GM21786 (cell line): ENCODE results near the gene DDX52.
"Not testable (repeated sequence)": the region's sequence is repeated elsewhere in the genome, so short reads cannot be mapped to it uniquely, and the experiment has no call there.

Source experiments
- ATAC-seq: cut with Tn5 transposase; IDR thresholded peaks from one replicate; pipeline ENCODE4 v1.9.1; 2021; ENCODE audit not compliant: unreplicated experiment

Gene DDX52

DNA sequence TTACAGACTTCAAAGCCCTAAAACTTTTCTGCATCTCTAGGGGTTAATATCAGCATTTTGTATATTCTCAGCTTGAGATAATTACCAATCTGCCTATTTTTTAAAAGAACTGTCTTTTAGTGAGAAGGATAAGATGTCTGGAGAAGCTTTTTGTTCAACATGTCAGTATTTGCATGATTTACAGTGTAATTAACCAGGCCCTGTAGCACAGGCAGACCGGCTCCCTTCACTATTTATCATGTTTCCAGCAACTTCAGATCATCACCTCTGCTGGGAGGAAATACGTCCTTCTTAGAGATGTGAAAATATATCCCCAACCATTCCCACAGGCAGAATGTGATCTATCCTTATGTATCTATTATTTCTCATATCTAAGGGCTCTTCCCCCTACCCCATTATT, 8.6 kb upstream of the DDX52 start:
- ATAC-seq, result no peak

DNA sequence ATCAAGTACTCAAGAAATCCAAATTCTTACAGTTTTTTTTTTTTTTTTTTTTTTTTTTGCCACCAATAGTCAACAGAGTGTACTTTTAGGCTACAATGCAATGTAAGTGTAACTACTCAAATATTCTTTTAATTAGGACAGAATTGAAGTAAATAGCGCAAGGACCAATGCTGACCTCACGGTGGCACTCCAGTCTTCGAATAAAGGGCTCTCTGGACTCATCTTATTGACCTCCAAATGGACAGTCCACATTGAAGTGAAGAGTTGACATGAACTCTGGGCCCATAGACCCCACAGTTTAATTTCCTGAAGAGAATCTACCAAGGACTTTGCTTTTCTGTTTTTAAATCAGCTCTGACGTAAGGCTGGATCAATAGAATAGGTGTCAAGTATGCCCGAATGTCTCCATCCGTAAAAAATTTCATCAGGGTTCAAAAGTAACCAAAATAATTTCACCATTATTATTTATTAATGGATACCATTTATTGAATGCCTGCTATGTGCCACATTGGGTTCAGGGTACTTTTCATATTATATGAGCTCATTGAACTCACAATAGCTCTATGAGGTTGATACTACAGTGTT, 7.3 kb upstream of the DDX52 start:
- no peak for ATAC-seq

DNA sequence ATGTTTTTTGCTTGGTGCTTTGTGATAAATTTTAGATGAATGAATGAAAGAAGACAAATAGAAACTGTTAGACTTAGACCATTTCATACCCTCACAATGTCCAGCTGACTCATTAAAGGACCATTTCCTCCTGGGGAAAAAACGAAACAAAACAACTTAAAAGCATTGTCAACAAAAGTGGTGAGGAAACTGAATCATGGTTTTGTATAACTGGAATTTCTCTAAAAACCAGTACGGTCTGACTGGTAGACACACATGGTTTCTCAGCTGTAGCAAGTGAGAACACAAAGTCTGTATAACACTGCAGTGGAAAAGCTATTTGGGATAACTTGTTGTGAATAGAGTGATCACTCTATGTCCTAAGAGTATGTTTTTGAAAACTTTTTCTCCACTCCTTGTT, 5.3 kb upstream of the DDX52 start:
- ATAC-seq, result no peak

DNA sequence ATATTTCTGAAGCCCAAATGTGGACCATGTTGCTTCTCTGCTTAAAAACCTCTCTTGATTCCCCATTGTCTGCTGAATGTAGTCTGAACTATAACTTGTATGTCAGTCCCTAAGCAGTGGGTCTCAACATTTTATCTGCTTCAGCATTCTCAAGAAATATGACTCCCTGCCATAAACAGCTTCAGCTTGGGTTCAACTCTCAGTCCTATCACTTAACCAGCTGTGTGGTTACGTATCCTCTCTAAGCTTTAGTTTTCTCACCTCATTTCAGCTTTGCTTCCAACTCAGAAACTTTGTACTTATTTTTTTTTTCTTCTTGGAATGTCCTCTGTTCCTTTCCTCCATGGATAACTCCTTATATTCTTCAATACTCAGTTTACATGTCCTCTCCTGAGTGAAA, 4.6 kb upstream of the DDX52 start:
- no peak for ATAC-seq

DNA sequence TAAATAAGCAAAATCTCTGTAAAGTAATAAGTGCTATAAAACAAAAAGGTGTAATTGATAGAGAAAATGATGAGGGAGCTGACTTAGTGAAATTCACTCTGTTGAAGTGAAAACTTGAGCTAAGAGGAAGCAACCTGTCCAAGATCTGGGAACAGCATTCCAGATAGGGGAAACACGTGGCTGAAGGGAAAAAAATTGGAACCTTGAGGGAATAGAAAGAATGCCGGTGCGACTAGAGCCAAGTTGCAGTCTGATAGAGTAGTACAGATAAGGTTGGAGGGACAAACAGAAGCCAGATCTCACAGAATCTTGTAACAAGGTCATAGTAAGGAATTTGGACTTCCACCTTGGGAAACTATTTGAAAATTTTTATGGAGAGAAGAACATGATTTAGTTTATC, 623 bp upstream of the DDX52 start:
- no peak for ATAC-seq

DNA sequence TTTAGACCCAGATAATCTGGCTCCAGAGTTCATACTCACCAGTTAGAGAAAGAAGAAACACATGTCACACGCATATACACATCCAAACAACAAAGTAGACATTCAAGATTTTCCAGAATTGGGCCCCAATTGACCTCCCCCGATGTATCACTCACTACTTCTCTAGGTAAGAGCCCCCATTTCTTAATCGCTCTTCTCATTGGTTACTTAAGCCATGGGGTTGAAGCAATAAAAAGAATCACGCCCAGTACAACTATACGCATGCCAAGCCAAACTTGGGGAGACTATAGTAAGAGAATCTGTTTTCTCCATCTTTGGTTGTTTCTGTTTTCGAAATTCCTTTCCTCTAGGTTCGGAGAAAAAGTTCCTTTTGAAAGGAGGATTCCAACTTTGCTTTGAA, 565 bp downstream of the DDX52 start:
- peak; percentile 9 for ATAC-seq

DNA sequence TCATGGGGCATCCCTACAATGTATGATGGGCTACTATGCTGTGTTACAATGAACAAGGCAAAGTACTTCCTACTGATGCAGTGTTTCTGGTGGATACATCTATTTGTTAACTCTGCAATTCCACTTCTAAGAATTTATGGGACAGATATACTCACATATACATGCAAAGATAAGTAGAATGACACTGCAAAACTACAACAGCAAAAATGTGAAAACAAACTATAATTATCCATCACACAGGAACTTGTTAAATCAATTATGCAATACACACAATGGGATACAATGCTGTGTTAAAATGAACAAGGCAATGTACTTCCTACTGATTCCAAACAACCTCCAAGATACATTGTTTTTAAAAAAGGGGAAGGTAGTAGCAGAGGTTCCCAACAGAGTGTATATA, 3.2 kb downstream of the DDX52 start:
- ATAC-seq, result no peak

DNA sequence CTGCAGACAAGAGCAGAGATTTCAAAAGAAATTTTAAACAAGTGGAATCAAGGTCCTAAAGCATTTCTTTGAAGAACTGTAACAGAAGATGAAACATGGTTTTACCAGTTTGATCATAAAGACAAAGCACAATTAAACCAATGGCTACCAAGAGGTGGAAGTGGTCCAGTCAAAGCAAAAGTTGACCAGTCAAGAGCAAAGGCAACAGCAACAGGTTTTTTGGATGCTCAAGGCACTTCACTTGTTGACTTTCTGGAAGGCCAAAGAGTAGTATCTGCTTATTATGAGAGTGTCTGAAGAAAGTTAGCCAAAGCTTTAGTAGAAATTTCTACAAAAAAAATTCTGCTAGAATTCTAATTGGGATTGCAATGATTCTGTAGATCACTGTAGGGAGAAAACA, 5.3 kb downstream of the DDX52 start:
- no peak for ATAC-seq

DNA sequence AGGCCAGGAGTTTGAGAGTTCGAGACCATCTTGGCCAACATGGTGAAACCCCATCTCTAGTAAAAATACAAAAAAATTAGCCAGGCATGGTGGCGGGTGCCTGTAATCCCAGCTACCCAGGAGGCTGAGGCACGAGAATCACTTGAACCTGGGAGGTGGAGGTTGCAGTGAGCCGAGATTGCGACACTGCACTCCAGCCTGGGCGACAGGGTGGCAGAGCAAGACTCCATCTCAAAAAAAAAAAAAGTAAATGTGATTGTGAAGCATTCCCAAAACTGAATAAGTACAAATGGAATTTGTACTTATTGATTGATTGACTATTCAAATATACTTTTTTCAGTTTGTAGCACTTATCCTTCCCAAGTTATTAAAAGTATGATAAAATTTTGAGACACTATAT, 26.8 kb downstream of the DDX52 start:
- ATAC-seq, result not testable (repeated sequence)

DNA sequence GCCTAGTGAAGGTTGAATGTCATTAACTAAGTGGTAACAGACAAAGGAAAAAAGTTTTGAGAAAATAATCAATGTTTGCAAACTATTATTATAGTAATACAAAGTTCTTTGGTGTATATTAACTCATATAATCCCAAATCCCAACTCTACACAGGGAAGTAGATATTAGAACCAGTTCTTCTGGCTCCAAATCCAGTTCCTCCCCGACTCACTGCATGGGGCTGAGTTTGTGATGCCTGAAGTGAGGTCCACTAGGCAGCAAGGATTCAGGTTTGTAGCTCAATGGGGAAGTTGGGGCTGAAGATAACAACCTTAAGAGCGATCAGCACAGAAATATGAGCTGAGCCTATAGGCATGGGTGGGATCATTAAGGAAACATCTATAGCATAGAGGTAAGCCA, 28.4 kb downstream of the DDX52 start:
- ATAC-seq, result no peak

DNA sequence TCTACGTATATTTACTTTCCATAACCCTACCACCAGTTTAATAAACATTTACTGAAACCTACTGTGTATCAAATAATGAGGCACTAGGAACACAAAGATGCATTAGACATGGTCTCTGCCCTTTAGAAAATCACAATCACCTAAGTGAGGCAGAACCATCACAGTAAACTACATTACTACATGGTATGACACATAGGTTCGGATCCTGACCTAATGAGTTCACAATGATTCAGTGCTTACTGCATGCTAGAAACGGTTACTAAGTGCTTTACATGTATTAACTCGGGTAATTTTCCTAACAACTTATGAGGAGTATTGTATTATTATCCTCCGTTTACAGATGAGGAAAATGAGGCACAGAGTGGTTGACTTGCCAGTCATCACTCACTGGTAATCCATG, 28.9 kb downstream of the DDX52 start:
- ATAC-seq, result no peak

DNA sequence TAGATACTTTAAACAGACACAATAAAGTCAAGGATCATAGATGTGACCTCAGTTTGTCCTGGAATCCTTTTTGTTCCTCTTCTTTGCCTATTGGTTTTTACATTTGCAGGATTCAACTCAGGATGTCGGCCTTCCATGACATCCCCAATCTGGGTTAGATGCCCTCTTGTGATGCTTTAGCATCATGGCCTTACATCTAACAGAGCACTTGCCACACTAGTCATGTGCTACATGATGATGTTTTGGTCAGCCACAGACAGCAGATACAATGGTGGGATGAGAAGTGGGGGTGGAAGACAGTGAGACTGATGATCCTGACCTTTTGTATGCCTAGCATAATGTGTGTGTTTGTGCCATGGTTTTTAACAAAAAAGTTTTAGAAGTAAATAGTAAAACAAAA, 32.3 kb downstream of the DDX52 start:
- no peak for ATAC-seq

DNA sequence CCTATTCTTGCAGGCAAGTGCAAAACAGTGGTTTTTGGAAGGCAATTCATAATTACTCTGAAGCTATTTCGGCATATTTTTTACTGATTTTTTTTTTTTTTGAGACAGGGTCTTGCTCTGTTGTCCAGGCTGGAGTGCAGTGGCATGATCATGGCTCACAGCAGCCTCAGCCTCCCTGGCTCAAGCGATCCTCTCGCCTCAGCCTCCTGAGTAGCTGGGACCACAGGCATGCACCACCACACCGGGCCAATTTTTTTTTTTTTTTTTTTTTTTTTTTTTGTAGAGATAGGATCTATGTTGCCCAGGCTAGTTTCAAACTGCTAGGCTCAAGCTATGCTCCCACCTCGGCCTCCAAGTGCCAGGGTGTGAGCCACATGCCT, 33.2 kb downstream of the DDX52 start:
- ATAC-seq, result not testable (repeated sequence)

DNA sequence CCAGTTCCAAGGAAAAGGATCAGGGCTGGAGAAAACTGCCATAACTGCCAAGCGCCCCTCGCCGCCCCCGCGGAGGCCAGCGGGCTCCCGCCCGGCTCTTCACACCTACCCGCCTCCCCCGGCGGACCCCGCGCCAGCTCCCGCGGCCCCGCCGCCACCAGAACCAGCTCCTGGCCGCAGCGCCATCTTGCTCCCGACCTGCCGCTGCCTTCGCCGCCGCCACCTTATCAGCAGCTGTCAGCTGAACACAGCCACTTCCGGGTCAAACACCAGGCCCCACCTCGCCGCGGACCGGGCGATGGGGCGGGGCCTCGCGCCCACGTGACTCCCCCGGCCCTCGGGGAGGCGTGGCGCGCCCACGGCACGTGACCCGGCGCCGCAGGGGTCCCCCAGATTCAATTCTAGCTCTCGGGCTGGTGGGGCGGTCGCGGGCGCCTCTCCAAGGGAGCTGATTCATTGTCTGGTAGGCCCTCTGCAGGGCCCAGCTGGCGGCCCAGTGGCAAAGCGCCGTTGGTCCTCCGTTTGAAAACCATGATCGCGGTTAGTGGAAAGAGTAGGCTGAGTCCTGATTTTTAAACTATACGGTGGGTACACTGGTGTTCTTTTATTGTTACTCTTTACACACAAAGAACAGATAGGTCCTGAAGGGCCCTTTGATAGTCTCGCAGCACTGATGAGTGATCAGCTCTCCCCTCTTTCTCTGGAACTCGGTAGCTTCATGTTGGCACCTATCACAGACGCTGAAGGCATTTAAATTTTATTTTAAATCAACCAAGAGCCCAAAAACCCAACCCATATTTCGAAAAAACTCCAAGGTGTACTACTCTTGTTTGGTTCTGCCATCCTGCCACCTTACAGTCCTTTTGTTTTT, 33.8 kb downstream of the DDX52 start, which contains the start of gene SYNRG:
TSS of gene SYNRG (minus strand) at position 249 of the 871 bp plus-strand sequence. CDS start at position 186, 63 bp downstream.
- peak; percentile 79 for ATAC-seq

DNA sequence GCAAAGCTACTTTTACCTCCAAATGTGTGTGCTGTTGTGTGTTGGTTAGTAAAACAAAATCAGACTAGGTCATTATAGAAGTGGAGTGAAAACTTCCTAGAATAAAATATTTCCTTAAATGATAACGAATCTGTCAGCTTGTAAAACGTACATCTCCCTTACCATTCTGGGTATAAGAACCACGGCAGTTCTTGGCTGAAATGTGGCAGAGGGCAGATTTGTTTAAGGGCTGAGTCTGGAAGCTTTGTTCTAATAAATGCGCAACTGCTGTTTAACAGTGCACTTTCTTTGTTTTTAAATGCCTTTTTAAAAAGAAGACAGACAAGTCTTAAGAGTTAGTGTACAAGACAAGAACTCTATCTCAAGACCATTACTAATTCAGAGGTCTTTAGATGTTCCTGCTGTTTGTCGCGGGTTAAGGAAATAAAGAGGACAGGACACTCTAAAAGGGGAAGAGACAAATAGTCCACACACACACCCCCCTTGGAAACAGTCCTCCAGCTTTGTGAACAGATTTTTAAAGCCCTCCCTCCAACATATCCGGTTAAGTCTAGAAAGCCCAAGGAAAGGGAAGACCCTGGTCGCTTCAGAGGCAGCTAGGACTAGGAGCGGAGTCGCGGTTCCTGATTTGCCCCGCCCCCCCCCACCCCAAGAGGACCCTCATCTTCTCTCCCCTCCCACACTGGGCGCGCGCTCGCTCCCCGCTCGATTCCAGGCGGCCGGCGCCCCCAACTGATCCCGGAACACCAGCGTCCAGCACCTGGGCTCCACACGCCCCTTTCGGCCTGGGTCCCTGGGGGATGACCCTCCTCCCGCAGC, 34.7 kb downstream of the DDX52 start:
- ATAC-seq, result no peak

DNA sequence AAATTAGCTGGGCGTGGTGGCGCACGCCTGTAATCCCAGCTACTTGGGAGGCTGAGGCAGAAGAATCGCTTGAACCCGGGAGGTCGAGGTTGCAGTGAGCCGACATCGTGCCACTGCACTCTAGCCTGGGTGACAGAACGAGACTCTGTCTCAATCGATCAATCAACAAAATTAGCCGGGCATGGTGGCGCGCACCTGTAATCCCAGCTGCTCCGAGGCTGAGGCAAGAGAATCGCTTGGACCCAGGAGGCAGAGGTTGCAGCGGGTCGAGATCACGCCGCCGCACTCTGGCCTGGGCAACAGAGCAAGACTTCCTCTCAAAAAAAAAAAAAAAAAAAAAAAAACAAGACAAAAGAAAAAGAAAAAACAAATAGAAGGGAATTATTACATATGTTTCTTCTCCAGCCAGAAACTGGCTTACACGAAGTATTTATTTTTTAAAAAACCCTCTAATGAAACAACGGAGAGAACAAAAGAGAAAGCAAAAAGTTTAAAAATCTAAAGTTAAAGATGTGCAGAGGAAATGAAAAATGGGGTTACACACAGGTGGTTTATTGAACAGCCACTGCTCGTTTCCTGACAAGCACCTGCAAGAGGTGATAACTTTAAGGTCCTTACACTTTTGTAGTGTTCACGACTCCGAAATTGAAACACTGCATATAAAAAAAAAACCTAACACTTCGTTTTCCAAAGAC, 35.5 kb downstream of the DDX52 start:
- no peak for ATAC-seq

DNA sequence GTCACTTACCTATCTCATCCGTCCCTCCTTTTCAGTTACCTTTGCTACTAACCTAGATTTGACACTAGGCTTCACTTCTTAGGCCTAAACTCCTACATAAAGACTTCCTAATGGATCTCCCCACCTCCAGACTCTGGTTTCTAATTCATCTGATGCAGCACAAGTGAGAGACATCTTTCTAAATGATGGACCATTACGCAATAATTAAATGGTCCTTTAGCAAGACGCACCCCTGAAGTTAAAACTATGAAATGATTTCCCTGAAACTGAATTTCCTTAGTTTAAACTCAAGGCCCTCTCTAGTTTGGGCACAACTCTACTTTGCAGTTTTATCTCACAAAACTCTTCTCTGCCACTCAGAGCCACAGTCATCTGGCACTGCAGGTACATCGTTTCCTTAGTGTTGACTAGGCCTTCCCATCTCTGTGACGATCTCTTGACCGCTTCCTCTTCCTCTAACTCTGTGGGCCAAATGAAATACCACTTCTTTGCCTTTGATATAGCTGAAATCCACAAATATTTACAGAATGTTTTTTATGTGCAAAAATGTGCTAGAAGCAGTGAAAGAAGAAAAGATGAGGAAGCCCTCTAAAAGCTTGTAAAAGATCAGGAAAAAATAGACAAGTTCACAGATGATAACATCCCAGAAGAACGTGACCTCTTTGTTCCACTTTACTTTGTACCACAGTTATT, 37.3 kb downstream of the DDX52 start:
- no peak for ATAC-seq

DNA sequence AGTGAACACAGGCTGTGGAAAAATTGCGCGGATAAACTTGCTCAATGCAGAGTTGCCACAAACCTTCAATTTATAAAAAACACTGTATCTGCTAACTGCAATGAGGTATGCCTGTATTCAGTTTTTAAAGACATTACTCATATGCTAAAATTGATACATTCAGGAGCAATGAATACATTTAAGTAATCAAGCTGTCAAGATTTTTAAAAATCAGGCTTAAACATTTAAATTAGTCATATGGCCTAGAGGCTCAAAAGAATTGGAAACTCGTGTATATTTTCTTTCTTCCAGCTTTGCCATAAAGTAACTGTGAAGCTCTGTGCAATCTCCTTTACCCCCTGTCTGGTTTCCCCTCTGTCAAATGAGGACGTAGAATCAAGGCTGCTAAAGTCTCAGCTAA, 38.2 kb downstream of the DDX52 start:
- ATAC-seq, result no peak

DNA sequence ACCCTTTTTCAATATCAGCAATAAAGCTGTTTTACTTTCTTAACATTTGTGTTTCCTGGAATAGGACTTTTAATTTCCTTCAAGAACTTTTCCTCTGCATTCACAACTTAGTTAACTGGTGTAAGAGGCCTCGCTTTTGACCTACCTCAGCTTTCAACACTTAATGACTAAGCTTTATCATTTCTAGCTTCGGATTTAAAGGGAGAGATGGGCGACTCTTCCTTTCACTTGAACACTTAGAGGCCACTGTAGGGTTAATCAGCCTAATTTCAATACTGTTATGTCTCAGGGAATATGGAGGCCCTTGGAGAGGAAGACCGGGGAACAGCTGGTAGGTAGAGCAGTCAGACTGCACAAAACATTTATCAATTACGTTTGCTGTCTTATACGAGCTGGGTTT, 38.7 kb downstream of the DDX52 start:
- no peak for ATAC-seq

DNA sequence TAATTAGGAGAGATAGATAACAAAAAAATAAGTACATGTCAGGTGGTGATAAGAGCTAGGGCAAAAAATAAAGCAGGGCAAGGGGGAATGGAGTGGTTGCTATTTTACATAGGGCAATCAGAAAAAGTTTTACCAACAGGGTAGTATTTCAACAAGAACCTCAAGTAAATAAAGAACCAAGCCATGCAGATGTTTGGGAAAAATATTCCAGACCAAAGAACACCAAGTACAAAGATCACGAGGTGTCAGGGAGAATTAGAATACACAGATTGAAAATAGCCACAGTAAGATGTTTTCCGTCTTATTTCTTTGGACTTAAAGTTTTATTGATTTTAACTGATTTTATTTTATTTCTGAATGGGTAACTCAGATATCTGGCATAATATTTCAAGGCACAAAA, 45.1 kb downstream of the DDX52 start:
- ATAC-seq, result no peak

DNA sequence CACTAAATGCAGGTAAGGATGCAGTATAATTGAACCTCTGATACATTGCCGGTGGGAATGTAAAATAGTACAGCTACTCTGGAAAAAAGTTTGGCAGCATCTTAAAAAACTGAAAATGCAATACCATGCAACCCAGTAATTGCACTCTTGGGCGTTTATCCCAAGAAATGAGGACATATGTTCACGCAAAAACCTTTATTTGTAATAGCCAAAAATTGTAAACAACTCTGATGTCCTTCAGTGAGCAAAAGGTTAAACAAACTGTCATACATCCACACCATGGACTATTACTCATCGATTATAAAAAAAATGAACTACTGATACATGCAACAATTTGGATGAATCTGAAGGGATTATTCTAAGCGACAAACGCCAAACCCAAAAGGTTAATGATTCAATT, 51.0 kb downstream of the DDX52 start:
- ATAC-seq, result no peak
